Stimulated activated CD8-positive, alpha-beta memory T cell treated with anti-CD3 and anti-CD28 coated beads, Interleukin-7, amount 100 ng/mL, for 1 hour (primary cell): ENCODE data around the gene CPSF4L.

Experiments
- DNase-seq, 2 donors: peaks; one replicate each; pipeline ENCODE4 v3.0.0-alpha.2; 2020; ENCODE audit warnings: low read depth in 2 of 2

The CPSF4L gene

GRCh38 chr17:73203135-73203787 lies 58.4 kb downstream of the CPSF4L start:
- DNase-seq: no peak

- no peak for DNase-seq
Measured at GRCh38 chr17:73201215-73202069, 60.2 kb downstream of the CPSF4L start.

- no peak for DNase-seq
Measured at GRCh38 chr17:73200476-73200875, 61.2 kb downstream of the CPSF4L start.

GRCh38 chr17:73199751-73200317 lies 61.8 kb downstream of the CPSF4L start:
- DNase-seq: no peak

GRCh38 chr17:73198930-73199260 lies 62.8 kb downstream of the CPSF4L start:
- DNase-seq: no peak
